HL-60 (cell line): ENCODE results near the gene MYL9.

Experiments
- GABPA ChIP-seq: IDR thresholded peaks from 2 replicates; pipeline ENCODE4 v1.6.1; 2012; ENCODE audit warnings: low read depth
- POLR2AphosphoS5 ChIP-seq: IDR thresholded peaks from 2 replicates; pipeline ENCODE4 v1.6.1; 2012; ENCODE audit warnings: low read depth
- REST ChIP-seq: IDR thresholded peaks from 2 replicates; pipeline ENCODE4 v1.6.1; 2012; ENCODE audit warnings: low read depth; ENCODE audit not compliant: insufficient replicate concordance
- TF ChIP-seq, protein P1 (sequence below): IDR thresholded peaks from one replicate; pipeline ENCODE4 v1.5.1; 2011; ENCODE audit warnings: low read length, control low read depth, inconsistent platforms; ENCODE audit not compliant: insufficient read depth

- TF ChIP-seq, protein P1, sequence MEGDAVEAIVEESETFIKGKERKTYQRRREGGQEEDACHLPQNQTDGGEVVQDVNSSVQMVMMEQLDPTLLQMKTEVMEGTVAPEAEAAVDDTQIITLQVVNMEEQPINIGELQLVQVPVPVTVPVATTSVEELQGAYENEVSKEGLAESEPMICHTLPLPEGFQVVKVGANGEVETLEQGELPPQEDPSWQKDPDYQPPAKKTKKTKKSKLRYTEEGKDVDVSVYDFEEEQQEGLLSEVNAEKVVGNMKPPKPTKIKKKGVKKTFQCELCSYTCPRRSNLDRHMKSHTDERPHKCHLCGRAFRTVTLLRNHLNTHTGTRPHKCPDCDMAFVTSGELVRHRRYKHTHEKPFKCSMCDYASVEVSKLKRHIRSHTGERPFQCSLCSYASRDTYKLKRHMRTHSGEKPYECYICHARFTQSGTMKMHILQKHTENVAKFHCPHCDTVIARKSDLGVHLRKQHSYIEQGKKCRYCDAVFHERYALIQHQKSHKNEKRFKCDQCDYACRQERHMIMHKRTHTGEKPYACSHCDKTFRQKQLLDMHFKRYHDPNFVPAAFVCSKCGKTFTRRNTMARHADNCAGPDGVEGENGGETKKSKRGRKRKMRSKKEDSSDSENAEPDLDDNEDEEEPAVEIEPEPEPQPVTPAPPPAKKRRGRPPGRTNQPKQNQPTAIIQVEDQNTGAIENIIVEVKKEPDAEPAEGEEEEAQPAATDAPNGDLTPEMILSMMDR: no peak
- TF ChIP-seq REST (no peak), GABPA (no peak), POLR2AphosphoS5 (no peak)
Observed at GRCh38 chr20:36550790-36551299, 9.5 kb downstream of the MYL9 start.
